RWPE2 (cell line): ENCODE results near the gene HUS1B.

Source experiments
- ATAC-seq: fragments of 200-7000 bp; cut with Tn5 transposase; 3 replicates; pipeline ENCODE4 v1.9.1; 2021; ENCODE audit warnings: low read depth
- DNase-seq: peaks from one replicate; pipeline ENCODE4 v3.0.0-alpha.2; 2020; ENCODE audit warnings: low spot score
- H3K27ac ChIP-seq: fragments of 450-650 bp; 2 replicates; pipeline ENCODE4 v1.5.1; 2017; ENCODE audit warnings: mild to moderate bottlenecking; ENCODE audit not compliant: poor library complexity, severe bottlenecking
- H3K27me3 ChIP-seq: fragments of 250-450 bp; sonication (Bioruptor Pico); 2 replicates; pipeline ENCODE4 v1.5.1; 2021; ENCODE audit warnings: mild to moderate bottlenecking, moderate library complexity; ENCODE audit not compliant: insufficient read depth, poor library complexity, severe bottlenecking
- H3K36me3 ChIP-seq: fragments of 250-450 bp; sonication (Bioruptor Pico); 2 replicates; pipeline ENCODE4 v1.5.1; 2020; ENCODE audit warnings: low read depth, mild to moderate bottlenecking, moderate library complexity
- H3K4me1 ChIP-seq: fragments of 250-450 bp; sonication (Bioruptor Pico); 2 replicates; pipeline ENCODE4 v1.5.1; 2021; ENCODE audit warnings: mild to moderate bottlenecking, moderate library complexity; ENCODE audit not compliant: insufficient read depth, poor library complexity, severe bottlenecking
- H3K4me3 ChIP-seq: fragments of 250-450 bp; sonication (Bioruptor Pico); 2 replicates; pipeline ENCODE4 v1.5.1; 2021; ENCODE audit warnings: mild to moderate bottlenecking, moderate library complexity; ENCODE audit not compliant: severe bottlenecking
- H3K9me3 ChIP-seq: fragments of 250-450 bp; sonication (Bioruptor Pico); 2 replicates; pipeline ENCODE4 v1.5.1; 2021; ENCODE audit warnings: mild to moderate bottlenecking, moderate library complexity; ENCODE audit not compliant: severe bottlenecking
- CTCF ChIP-seq: fragments of 450-650 bp; IDR thresholded peaks from one replicate; pipeline ENCODE4 v1.5.1; 2017; ENCODE audit warnings: mild to moderate bottlenecking, moderate library complexity; ENCODE audit not compliant: poor library complexity, severe bottlenecking

The HUS1B gene

GRCh38 chr6:657743-658142 lies 843 bp upstream of the HUS1B start:
- Histone ChIP-seq H3K4me1 (no peaks in the 10 kb centered on the region), H3K27ac (no peak overlapping the region), H3K9me3 (no peaks in the 10 kb centered on the region), H3K27me3 (no peaks in the 10 kb centered on the region), H3K4me3 (no peak overlapping the region), H3K36me3 (no peaks in the 10 kb centered on the region)
- no peak for DNase-seq
- ATAC-seq: no peak
- TF ChIP-seq CTCF: no peak

- Histone ChIP-seq H3K36me3 (no peaks in the 10 kb centered on the region), H3K27ac (no peak overlapping the region), H3K9me3 (no peaks in the 10 kb centered on the region), H3K4me1 (no peaks in the 10 kb centered on the region), H3K27me3 (no peaks in the 10 kb centered on the region), H3K4me3 (no peak overlapping the region)
- no peak for TF ChIP-seq CTCF
- DNase-seq: no peak
- no peak for ATAC-seq
Observed at GRCh38 chr6:654136-654535, 2.8 kb downstream of the HUS1B start.

GRCh38 chr6:652865-653264 lies 4.0 kb downstream of the HUS1B start:
- H3K9me3 ChIP-seq: no peaks in the 10 kb centered on the region
- TF ChIP-seq CTCF: no peak
- H3K27ac ChIP-seq: no peak overlapping the region
- H3K27me3 ChIP-seq: no peaks in the 10 kb centered on the region
- H3K4me3 ChIP-seq: no peak overlapping the region
- DNase-seq (no peak), ATAC-seq (no peak)
- no peaks in the 10 kb centered on the region for H3K4me1 ChIP-seq
- H3K36me3 ChIP-seq: no peaks in the 10 kb centered on the region

GRCh38 chr6:650098-650497 lies 6.8 kb downstream of the HUS1B start:
- DNase-seq: no peak

More at GRCh38 chr6:650098-650497, 6.8 kb downstream of the HUS1B start:
- ATAC-seq: no peak
- no peaks in the 10 kb centered on the region for H3K9me3 ChIP-seq
- no peaks in the 10 kb centered on the region for H3K4me1 ChIP-seq
- H3K36me3 ChIP-seq: no peaks in the 10 kb centered on the region
- no peaks in the 10 kb centered on the region for H3K27me3 ChIP-seq
- TF ChIP-seq CTCF: no peak
- H3K27ac ChIP-seq: no peak overlapping the region
- no peak overlapping the region for H3K4me3 ChIP-seq
